OCI-LY3 (cell line): ENCODE results near the gene KLB.
"Not testable (repeated sequence)": the region's sequence is repeated elsewhere in the genome, so short reads cannot be mapped to it uniquely, and the experiment has no call there.

Source experiments
- H2AFZ ChIP-seq: fragments of 200-600, 300-600 bp; shearing (Covaris generic); 2 replicates; pipeline ENCODE4 v1.6.0; 2014; ENCODE audit warnings: antibody characterized with exemption, low read depth, low read length
- H3K27ac ChIP-seq: fragments of 200-600, 300-600 bp; sonication (generic); 2 replicates; pipeline ENCODE4 v1.5.1; 2014; ENCODE audit warnings: mild to moderate bottlenecking, low read length, moderate library complexity, mixed read lengths
- H3K27me3 ChIP-seq: fragments of 200-600, 300-600 bp; sonication (generic); 2 replicates; pipeline ENCODE4 v1.6.1; 2014; ENCODE audit warnings: low read depth, low read length, mixed read lengths
- H3K36me3 ChIP-seq: fragments of 200-600, 300-600 bp; sonication (generic); replicated peaks from 2 replicates; pipeline ENCODE3; 2014; ENCODE audit warnings: low read depth, low read length, mixed read lengths
- H3K4me1 ChIP-seq: fragments of 300-600, 200-600 bp; sonication (generic); 2 replicates; pipeline ENCODE4 v1.6.1; 2014; ENCODE audit warnings: low read length, mixed read lengths
- H3K4me2 ChIP-seq: fragments of 200-600, 300-600 bp; sonication (generic); 2 replicates; pipeline ENCODE4 v1.6.1; 2014; ENCODE audit warnings: low read length, mixed read lengths
- H3K4me3 ChIP-seq: fragments of 300-600, 200-600 bp; sonication (generic); 2 replicates; pipeline ENCODE4 v1.5.1; 2014; ENCODE audit warnings: antibody characterized with exemption, mild to moderate bottlenecking, low read length, moderate library complexity
- H3K79me2 ChIP-seq: fragments of 300-600, 200-600 bp; shearing (Covaris generic); 2 replicates; pipeline ENCODE4 v1.6.1; 2014; ENCODE audit warnings: mild to moderate bottlenecking, low read length, mixed read lengths
- H3K9ac ChIP-seq: fragments of 300-600, 200-600 bp; shearing (Covaris generic); 2 replicates; pipeline ENCODE4 v1.6.0; 2014; ENCODE audit warnings: mild to moderate bottlenecking, low read length, moderate library complexity
- H3K9me3 ChIP-seq: fragments of 200-600, 300-600 bp; shearing (Covaris generic); 2 replicates; pipeline ENCODE4 v1.6.1; 2014; ENCODE audit warnings: low read length, mixed read lengths; ENCODE audit not compliant: insufficient read depth
- H4K20me1 ChIP-seq: fragments of 200-600, 300-600 bp; sonication (generic); 2 replicates; pipeline ENCODE4 v1.6.1; 2016; ENCODE audit warnings: low read length, mixed read lengths; ENCODE audit not compliant: insufficient read depth
- EZH2phosphoT487 ChIP-seq: fragments of 200-600 bp; shearing (Covaris generic); IDR thresholded peaks from 2 replicates; pipeline ENCODE4 v1.6.1; 2018; ENCODE audit warnings: antibody characterized with exemption, mixed run types, low read depth
- TF ChIP-seq, protein P1 (sequence below): fragments of 200-600, 300-600 bp; sonication (generic); IDR thresholded peaks from 2 replicates; pipeline ENCODE4 v1.5.1; 2014; ENCODE audit warnings: antibody characterized with exemption, low read length, low read depth

The KLB gene

DNA sequence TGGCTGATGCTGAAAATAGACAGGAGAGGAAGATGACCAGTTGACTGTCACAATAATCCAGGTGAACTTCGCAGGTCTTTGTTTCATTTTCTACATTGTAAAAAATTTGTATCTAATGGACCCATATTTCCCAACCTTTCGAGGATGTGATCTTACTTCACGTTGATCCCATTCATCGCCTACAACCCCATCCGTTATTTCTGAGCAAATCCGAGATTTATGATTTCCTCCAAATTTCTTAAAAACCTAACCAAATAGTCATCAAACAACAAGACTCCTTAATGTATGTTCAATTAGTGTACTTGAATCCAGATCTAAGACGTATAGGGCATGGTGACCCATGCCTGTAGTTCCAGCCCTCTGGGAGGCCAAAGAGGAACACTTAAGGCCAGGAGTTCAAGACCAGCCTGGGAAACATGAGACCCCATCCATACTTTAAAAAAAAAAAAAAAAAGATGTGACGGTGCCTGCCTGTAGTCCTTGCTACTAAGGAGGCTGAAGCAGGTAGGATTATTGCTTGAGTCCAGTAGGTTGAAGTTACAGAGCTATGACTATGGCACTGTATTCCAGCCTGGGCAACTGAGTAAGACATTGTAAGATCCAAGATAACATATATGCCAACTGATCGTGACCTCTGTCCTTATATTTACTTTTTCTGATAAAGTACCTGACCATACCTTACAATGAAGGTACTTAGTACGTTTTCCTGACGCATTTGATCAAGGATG is 46.3 kb downstream of the KLB start:
- no peaks in the 10 kb centered on the region for H3K9me3 ChIP-seq
- H3K79me2 ChIP-seq = peaks cover 31% of the 10 kb centered on the region
- no peak overlapping the region for H3K27ac ChIP-seq
- no peaks in the 10 kb centered on the region for H3K27me3 ChIP-seq
- TF ChIP-seq, protein P1, sequence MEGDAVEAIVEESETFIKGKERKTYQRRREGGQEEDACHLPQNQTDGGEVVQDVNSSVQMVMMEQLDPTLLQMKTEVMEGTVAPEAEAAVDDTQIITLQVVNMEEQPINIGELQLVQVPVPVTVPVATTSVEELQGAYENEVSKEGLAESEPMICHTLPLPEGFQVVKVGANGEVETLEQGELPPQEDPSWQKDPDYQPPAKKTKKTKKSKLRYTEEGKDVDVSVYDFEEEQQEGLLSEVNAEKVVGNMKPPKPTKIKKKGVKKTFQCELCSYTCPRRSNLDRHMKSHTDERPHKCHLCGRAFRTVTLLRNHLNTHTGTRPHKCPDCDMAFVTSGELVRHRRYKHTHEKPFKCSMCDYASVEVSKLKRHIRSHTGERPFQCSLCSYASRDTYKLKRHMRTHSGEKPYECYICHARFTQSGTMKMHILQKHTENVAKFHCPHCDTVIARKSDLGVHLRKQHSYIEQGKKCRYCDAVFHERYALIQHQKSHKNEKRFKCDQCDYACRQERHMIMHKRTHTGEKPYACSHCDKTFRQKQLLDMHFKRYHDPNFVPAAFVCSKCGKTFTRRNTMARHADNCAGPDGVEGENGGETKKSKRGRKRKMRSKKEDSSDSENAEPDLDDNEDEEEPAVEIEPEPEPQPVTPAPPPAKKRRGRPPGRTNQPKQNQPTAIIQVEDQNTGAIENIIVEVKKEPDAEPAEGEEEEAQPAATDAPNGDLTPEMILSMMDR = no peak
- no peak for TF ChIP-seq EZH2phosphoT487
- H3K4me3 ChIP-seq = no peak overlapping the region
- peaks cover 70% of the 10 kb centered on the region for H4K20me1 ChIP-seq
- H3K9ac ChIP-seq = no peak overlapping the region
- peaks cover 15% of the 10 kb centered on the region for H3K4me1 ChIP-seq
- H3K4me2 ChIP-seq = no peak overlapping the region
- no peak overlapping the region for H2AFZ ChIP-seq
- H3K36me3 ChIP-seq = peaks cover 86% of the 10 kb centered on the region

DNA sequence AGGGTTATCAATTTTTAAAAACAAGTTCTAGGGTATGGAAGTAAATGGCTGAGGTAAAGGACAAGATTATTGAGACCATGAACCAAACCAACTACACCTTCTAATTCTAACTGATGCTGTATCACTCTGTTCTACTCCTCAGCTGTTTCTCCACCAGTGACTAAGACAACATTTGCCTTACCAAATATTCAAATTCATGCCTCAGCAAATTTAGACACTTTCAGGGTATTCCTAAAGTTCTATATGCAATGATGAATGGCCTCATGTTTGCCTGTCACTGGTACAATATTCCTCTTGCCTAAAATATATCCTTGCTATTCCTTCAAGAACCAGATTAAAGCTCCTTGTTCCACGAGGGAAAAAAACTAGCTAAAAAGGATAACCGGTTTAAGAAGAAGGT is 47.0 kb downstream of the KLB start:
- H3K27ac ChIP-seq = no peak overlapping the region
- peaks cover 38% of the 10 kb centered on the region for H3K79me2 ChIP-seq
- H3K9me3 ChIP-seq = no peaks in the 10 kb centered on the region
- no peak overlapping the region for H3K4me3 ChIP-seq
- H3K36me3 ChIP-seq = peaks cover 86% of the 10 kb centered on the region
- H3K27me3 ChIP-seq = no peaks in the 10 kb centered on the region
- TF ChIP-seq, protein P1 = no peak
- no peak for TF ChIP-seq EZH2phosphoT487
- peaks cover 15% of the 10 kb centered on the region for H3K4me1 ChIP-seq
- no peak overlapping the region for H3K4me2 ChIP-seq
- H4K20me1 ChIP-seq = peaks cover 70% of the 10 kb centered on the region
- H3K9ac ChIP-seq = no peak overlapping the region
- no peak overlapping the region for H2AFZ ChIP-seq

DNA sequence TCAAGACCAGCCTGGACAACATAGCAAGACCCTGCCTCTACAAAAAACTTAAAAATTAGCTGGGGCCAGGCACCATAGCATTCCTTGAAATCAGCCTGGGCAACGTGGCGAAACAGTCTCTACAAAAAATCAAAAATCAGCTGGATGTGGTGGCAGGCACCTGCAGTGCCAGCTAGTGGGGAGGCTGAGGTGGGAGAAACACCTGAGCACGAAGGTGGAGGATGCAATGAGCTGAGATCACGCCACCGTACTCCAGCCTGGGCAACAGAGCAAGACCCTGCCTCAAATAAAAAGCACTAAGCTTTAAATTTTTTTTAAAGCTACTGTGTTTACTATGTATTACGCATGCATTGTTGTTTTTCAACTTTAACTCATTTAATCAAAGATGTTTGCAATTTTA is 48.8 kb downstream of the KLB start:
- H3K9me3 ChIP-seq = no peaks in the 10 kb centered on the region
- H3K4me1 ChIP-seq = peaks cover 17% of the 10 kb centered on the region
- H3K27me3 ChIP-seq = no peaks in the 10 kb centered on the region
- no peak overlapping the region for H3K27ac ChIP-seq
- H4K20me1 ChIP-seq = peaks cover 65% of the 10 kb centered on the region
- TF ChIP-seq EZH2phosphoT487 = no peak
- TF ChIP-seq, protein P1 = no peak
- peaks cover 52% of the 10 kb centered on the region for H3K79me2 ChIP-seq
- H3K4me3 ChIP-seq = no peak overlapping the region
- H2AFZ ChIP-seq = no peak overlapping the region
- H3K9ac ChIP-seq = no peak overlapping the region
- H3K36me3 ChIP-seq = peaks cover 75% of the 10 kb centered on the region
- H3K4me2 ChIP-seq = no peak overlapping the region

DNA sequence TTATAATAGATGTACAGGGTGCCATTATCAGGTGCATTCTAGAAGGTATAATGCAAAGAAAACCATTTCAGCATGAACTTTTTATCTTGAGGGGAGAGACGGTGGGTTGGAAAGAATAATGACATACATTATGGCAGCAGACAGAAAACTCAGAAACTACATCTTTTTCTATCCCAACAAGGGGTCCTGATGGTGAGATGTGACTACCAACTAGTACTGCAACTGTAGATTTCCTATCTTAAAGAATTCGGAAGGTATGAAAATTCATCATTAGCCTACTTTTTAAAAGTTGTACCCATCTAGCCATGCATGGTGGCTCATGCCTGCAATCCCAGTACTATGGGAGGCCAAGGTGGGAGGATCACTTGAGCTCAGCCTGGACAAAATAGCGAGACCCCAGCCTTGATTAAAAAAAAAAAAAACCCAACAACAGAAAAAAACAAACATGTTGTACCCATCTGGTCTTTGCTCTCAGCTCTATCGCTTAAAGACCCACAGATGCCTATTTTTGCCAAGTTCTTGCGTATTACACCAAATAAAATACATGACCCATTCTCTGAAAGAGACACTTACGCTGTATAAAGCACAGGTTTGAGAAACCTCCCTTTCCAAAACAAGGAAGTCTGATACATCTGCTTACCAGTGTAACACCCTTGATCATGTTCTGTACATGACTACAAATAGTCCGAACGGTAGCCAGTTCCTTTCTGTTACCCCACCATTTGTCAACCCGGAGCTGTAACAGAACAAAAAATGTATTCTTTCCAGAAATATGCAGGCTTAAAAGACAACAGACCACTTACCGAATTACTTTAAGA is 50.4 kb downstream of the KLB start:
- no peak overlapping the region for H2AFZ ChIP-seq
- peak overlapping the region; percentile 86 for H3K4me2 ChIP-seq
- H3K79me2 ChIP-seq = peaks cover 59% of the 10 kb centered on the region
- peaks cover 20% of the 10 kb centered on the region for H3K4me1 ChIP-seq
- peaks cover 52% of the 10 kb centered on the region for H4K20me1 ChIP-seq
- TF ChIP-seq, protein P1 = no peak
- TF ChIP-seq EZH2phosphoT487 = no peak
- peaks cover 63% of the 10 kb centered on the region for H3K36me3 ChIP-seq
- peak overlapping the region; percentile 96 for H3K4me3 ChIP-seq
- H3K27ac ChIP-seq = peak overlapping the region; percentile 65
- H3K27me3 ChIP-seq = no peaks in the 10 kb centered on the region
- peak overlapping the region; percentile 98 for H3K9ac ChIP-seq
- H3K9me3 ChIP-seq = no peaks in the 10 kb centered on the region

DNA sequence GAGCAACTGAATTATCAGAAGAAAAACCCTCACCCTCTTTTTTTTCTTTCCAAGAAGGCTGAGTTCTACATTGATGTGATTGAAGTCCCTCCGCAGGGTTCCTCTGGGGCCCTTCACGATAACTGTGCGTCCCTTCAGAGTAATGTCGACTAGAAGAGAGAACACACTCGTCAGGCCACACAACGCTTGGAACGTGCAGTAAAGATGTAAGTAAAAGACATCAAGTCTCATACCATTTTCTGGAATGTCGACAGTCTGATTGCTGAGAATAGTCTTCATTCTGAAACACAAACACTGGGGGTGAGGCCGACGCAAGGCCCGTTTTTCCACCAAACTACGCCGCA is 51.4 kb downstream of the KLB start:
- peak overlapping the region; percentile 65 for H3K27ac ChIP-seq
- not testable (repeated sequence) for H3K27me3 ChIP-seq, H3K9me3 ChIP-seq, H2AFZ ChIP-seq
- H3K36me3 ChIP-seq = peaks cover 54% of the 10 kb centered on the region
- H3K4me1 ChIP-seq = peaks cover 20% of the 10 kb centered on the region
- H3K4me3 ChIP-seq = peak overlapping the region; percentile 96
- peak overlapping the region; percentile 98 for H3K9ac ChIP-seq
- H3K4me2 ChIP-seq = peak overlapping the region; percentile 86
- H3K79me2 ChIP-seq = peaks cover 59% of the 10 kb centered on the region
- H4K20me1 ChIP-seq = peaks cover 45% of the 10 kb centered on the region
